ENCODE results near the gene FKBP4. TPM values are rescaled to one million over a fixed set of nuclear protein-coding genes. Genes with fewer than 3 reads are reported as not detected.

FKBP4 gene, protein sequence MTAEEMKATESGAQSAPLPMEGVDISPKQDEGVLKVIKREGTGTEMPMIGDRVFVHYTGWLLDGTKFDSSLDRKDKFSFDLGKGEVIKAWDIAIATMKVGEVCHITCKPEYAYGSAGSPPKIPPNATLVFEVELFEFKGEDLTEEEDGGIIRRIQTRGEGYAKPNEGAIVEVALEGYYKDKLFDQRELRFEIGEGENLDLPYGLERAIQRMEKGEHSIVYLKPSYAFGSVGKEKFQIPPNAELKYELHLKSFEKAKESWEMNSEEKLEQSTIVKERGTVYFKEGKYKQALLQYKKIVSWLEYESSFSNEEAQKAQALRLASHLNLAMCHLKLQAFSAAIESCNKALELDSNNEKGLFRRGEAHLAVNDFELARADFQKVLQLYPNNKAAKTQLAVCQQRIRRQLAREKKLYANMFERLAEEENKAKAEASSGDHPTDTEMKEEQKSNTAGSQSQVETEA
- 100 to 1,000 TPM; 225 to 236 TPM for total RNA-seq

DNA sequence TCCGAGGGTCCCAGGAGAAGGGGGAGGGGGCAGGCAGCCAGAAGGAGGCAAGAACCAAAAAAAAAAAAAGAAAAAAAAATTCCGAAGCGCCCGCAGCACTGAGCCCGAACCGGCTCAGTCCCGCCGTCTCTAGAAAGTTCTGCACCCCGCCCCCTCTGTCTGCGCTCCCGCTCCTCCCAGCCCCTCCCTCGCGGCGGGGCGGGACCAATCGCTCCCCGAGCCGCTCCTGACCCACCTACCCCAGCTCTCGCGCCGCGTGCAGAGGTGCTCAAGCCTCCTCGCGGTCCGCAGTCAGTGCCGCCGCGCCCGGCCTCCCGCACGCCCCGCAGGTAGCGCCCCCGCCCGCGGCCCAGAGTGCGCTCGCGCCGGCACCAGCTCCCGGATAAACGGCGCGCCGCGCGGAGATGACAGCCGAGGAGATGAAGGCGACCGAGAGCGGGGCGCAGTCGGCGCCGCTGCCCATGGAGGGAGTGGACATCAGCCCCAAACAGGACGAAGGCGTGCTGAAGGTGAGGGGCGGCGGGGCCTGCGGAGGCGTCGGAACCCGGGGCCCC lies at the start of gene FKBP4:
FKBP4 (plus strand) TSS at position 235 of the 554 bp plus-strand sequence; CDS start at position 405, 170 bp downstream.
- Mint-ChIP-seq H3K27ac (peak within 1 kb of the TSS; percentile 79), H3K4me3 (peak within 1 kb of the TSS; percentile 93), H3K4me1 (peaks cover 34% of the 10 kb centered on the region), H3K27me3 (no peaks in the 10 kb centered on the region), H3K36me3 (peaks cover 37% of the 10 kb centered on the region), H3K9me3 (no peaks in the 10 kb centered on the region)
- peak; percentile 90 for DNase-seq

DNA sequence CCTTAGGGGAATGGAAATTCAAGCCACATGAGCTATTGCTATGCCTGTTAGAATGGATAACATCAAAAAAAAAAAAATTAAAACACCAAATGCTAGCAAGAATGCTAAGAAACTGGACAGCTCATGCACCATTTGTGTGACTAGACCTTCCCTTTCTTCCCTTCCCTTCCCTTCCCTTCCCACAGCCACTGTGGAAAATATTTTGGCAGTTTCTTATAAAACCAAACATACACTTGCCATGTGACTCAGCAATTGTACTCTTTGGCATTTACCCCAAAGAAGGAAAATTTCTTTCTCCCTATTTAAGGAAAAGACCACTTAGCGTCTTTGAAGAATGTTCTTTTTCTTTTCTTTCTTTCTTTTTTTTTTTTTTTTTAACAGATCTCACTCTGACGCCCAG lies 49.1 kb upstream of the FKBP4 start:
- no peak overlapping the region for H3K4me3 Mint-ChIP-seq
- no peak for DNase-seq
- H3K27ac Mint-ChIP-seq = no peak overlapping the region
- H3K4me1 Mint-ChIP-seq = no peaks in the 10 kb centered on the region
- H3K27me3 Mint-ChIP-seq = peaks cover 26% of the 10 kb centered on the region
- no peaks in the 10 kb centered on the region for H3K36me3 Mint-ChIP-seq
- peaks cover 6% of the 10 kb centered on the region for H3K9me3 Mint-ChIP-seq

DNA sequence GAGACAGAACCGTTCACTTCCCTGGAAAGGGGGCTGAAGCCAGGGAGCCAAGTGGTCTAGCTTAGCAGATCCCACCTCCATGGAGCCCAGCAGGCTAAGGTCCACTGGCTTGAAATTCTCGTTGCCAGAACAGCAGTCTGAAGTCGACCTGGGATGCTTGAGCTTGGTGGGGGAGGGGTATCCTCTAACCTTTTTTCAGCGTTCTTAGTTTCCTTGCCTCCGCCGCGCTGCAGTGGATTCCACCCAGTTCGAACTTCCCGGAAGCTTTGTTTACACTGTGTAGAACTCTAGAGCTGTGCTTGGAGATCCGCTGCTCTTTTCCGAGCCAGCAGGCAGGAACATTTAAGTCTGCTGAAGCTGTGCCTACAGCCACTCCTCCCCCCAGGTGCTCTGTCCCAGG lies 45.2 kb upstream of the FKBP4 start:
- H3K9me3 Mint-ChIP-seq = peaks cover 8% of the 10 kb centered on the region
- H3K27ac Mint-ChIP-seq = no peak overlapping the region
- H3K27me3 Mint-ChIP-seq = peaks cover 57% of the 10 kb centered on the region
- no peak overlapping the region for H3K4me3 Mint-ChIP-seq
- no peak for DNase-seq
- no peaks in the 10 kb centered on the region for H3K4me1 Mint-ChIP-seq
- no peaks in the 10 kb centered on the region for H3K36me3 Mint-ChIP-seq

GRCh38 chr12:2750185-2750584 lies 44.6 kb upstream of the FKBP4 start:
- Mint-ChIP-seq H3K36me3 (no peaks in the 10 kb centered on the region), H3K9me3 (peaks cover 8% of the 10 kb centered on the region), H3K4me1 (no peaks in the 10 kb centered on the region), H3K27ac (no peak overlapping the region), H3K4me3 (no peak overlapping the region), H3K27me3 (peaks cover 58% of the 10 kb centered on the region)
- DNase-seq = no peak

GRCh38 chr12:2751230-2751629 lies 43.5 kb upstream of the FKBP4 start:
- no peak for DNase-seq
- Mint-ChIP-seq H3K27ac (no peak overlapping the region), H3K36me3 (no peaks in the 10 kb centered on the region), H3K27me3 (peaks cover 55% of the 10 kb centered on the region), H3K4me1 (no peaks in the 10 kb centered on the region), H3K4me3 (no peak overlapping the region), H3K9me3 (peaks cover 7% of the 10 kb centered on the region)

GRCh38 chr12:2751686-2752085 lies 43.1 kb upstream of the FKBP4 start:
- DNase-seq = no peak
- H3K4me3 Mint-ChIP-seq = no peak overlapping the region
- H3K4me1 Mint-ChIP-seq = no peaks in the 10 kb centered on the region
- H3K27ac Mint-ChIP-seq = no peak overlapping the region
- H3K9me3 Mint-ChIP-seq = peaks cover 4% of the 10 kb centered on the region
- peaks cover 58% of the 10 kb centered on the region for H3K27me3 Mint-ChIP-seq
- H3K36me3 Mint-ChIP-seq = peaks cover 2% of the 10 kb centered on the region

- Mint-ChIP-seq H3K4me3 (no peak overlapping the region), H3K9me3 (peaks cover 2% of the 10 kb centered on the region), H3K27me3 (peaks cover 56% of the 10 kb centered on the region), H3K27ac (no peak overlapping the region), H3K36me3 (peaks cover 4% of the 10 kb centered on the region), H3K4me1 (no peaks in the 10 kb centered on the region)
- peak; percentile 80 for DNase-seq
Observed at GRCh38 chr12:2752676-2753371, 41.9 kb upstream of the FKBP4 start.

GRCh38 chr12:2753536-2753935 lies 41.2 kb upstream of the FKBP4 start:
- H3K27me3 Mint-ChIP-seq = peaks cover 51% of the 10 kb centered on the region
- H3K9me3 Mint-ChIP-seq = peaks cover 2% of the 10 kb centered on the region
- no peak for DNase-seq
- H3K27ac Mint-ChIP-seq = no peak overlapping the region
- peaks cover 4% of the 10 kb centered on the region for H3K36me3 Mint-ChIP-seq
- no peak overlapping the region for H3K4me3 Mint-ChIP-seq
- no peaks in the 10 kb centered on the region for H3K4me1 Mint-ChIP-seq

DNA sequence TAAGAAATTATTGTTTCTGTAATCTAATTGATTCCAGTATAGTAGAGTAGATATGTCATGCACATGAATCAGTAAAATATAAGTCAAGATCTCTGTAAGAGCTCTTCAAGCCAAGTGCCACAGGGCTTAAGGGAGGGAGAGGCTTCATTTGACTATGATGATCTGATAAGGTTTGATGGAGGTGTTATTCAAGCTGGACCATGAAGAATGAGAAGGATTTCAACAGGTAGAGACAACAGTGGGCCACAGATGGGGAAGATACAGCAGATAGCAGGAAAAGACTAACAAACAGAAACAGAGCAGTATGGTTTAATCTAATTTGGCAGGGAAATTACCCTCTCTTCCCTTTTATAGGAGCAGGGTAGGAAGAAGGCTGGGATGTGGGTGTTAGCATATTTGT lies 40.6 kb upstream of the FKBP4 start:
- DNase-seq = no peak
- H3K4me1 Mint-ChIP-seq = no peaks in the 10 kb centered on the region
- H3K27ac Mint-ChIP-seq = no peak overlapping the region
- peaks cover 47% of the 10 kb centered on the region for H3K27me3 Mint-ChIP-seq
- H3K4me3 Mint-ChIP-seq = no peak overlapping the region
- peaks cover 4% of the 10 kb centered on the region for H3K36me3 Mint-ChIP-seq
- H3K9me3 Mint-ChIP-seq = peaks cover 2% of the 10 kb centered on the region

GRCh38 chr12:2756756-2757155 lies 38.0 kb upstream of the FKBP4 start:
- Mint-ChIP-seq H3K9me3 (peaks cover 2% of the 10 kb centered on the region), H3K27me3 (peaks cover 35% of the 10 kb centered on the region), H3K27ac (no peak overlapping the region), H3K4me3 (no peak overlapping the region), H3K4me1 (no peaks in the 10 kb centered on the region), H3K36me3 (peaks cover 4% of the 10 kb centered on the region)
- no peak for DNase-seq

DNA sequence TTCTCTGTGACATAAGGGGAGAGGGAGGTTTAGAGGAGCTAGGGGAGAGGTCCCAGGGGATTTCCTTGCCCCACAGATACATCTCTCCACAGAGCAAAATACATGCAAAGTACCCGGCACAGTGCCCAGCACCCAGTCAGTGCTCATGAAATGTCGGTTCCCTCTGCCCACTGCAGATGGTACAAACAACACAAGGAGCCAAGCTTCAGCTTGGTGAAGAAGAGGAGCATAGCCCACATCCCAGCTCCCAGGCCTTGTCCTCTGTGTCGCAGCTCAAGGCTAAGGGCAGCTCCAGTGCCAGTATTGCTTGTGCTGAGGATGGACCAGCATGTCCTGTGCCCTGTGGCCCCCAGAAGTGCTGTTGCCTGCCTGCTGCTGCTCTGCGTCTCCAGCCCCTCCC lies 35.0 kb upstream of the FKBP4 start:
- no peak overlapping the region for H3K4me3 Mint-ChIP-seq
- peaks cover 4% of the 10 kb centered on the region for H3K36me3 Mint-ChIP-seq
- peaks cover 13% of the 10 kb centered on the region for H3K27me3 Mint-ChIP-seq
- DNase-seq = no peak
- H3K9me3 Mint-ChIP-seq = no peaks in the 10 kb centered on the region
- H3K27ac Mint-ChIP-seq = no peak overlapping the region
- no peaks in the 10 kb centered on the region for H3K4me1 Mint-ChIP-seq

DNA sequence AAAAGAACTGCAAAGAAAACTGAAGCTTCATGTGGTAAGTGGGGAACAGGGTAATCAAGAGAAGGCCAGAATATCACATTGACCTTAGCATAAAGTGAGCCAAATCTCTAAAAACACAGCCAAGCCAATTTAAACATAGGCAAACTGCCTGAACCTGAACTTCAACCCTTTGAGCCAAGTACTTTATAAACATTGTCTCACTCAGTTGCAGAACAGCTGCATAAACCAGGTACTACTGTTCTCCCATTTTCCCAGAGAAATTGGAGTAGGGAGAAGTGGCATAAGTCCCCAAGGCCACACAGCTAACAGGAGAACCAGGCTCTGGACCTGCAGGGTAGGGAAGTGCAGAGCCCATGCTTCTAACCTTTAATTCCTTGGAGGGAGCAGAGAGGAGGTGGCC lies 30.4 kb upstream of the FKBP4 start:
- Mint-ChIP-seq H3K27ac (no peak overlapping the region), H3K36me3 (no peaks in the 10 kb centered on the region), H3K9me3 (no peaks in the 10 kb centered on the region), H3K4me3 (no peak overlapping the region), H3K4me1 (no peaks in the 10 kb centered on the region), H3K27me3 (no peaks in the 10 kb centered on the region)
- no peak for DNase-seq

- DNase-seq = no peak
- Mint-ChIP-seq H3K9me3 (no peaks in the 10 kb centered on the region), H3K27me3 (no peaks in the 10 kb centered on the region), H3K4me3 (no peak overlapping the region), H3K36me3 (no peaks in the 10 kb centered on the region), H3K4me1 (no peaks in the 10 kb centered on the region), H3K27ac (no peak overlapping the region)
Observed at GRCh38 chr12:2765052-2765451, 29.7 kb upstream of the FKBP4 start.

DNA sequence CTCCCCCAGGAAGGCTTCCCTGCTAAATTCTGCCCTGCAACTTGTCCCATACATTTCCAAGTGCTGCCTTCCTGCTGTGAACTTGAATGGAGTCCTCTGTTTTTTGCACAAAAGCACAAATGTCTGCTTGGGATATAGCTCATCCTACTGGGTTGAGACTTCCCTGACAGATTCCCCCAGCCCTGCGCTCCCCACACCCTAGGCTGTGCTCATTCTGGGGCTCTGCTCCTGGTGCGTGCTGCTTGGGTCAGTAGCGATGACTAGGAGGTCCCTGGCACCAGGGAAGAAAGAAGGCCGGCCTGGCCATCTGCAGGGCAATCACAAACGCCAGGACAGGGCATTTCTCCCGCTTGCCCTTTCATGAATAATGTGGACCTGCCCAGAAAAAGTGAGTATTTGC lies 29.2 kb upstream of the FKBP4 start:
- H3K9me3 Mint-ChIP-seq = no peaks in the 10 kb centered on the region
- no peak for DNase-seq
- H3K27me3 Mint-ChIP-seq = no peaks in the 10 kb centered on the region
- H3K36me3 Mint-ChIP-seq = no peaks in the 10 kb centered on the region
- no peak overlapping the region for H3K4me3 Mint-ChIP-seq
- H3K27ac Mint-ChIP-seq = no peak overlapping the region
- no peaks in the 10 kb centered on the region for H3K4me1 Mint-ChIP-seq

- H3K4me1 Mint-ChIP-seq = no peaks in the 10 kb centered on the region
- H3K27me3 Mint-ChIP-seq = no peaks in the 10 kb centered on the region
- no peak for DNase-seq
- no peaks in the 10 kb centered on the region for H3K9me3 Mint-ChIP-seq
- no peaks in the 10 kb centered on the region for H3K36me3 Mint-ChIP-seq
- H3K27ac Mint-ChIP-seq = no peak overlapping the region
- no peak overlapping the region for H3K4me3 Mint-ChIP-seq
Observed at GRCh38 chr12:2768224-2768961, 26.4 kb upstream of the FKBP4 start.

All from activated naive CD8-positive, alpha-beta T cell treated with anti-CD3 and anti-CD28 coated beads for 36 hours (primary cell).